ENCODE measurements around the gene ATP8B1. TPM values are rescaled to one million over a fixed set of nuclear protein-coding genes. Genes with fewer than 3 reads are reported as not detected.

The ATP8B1 gene
- total RNA-seq, 1 donor: 46.7 TPM

GRCh38 chr18:57668021-57668420, 135.1 kb downstream of the ATP8B1 start:
- no peak for DNase-seq (ENCODE audit: insufficient read length, low spot score, missing footprints)
- Histone ChIP-seq H3K4me1 (ENCODE audit: insufficient read depth, low read length) (peaks cover 19% of the 10 kb centered on the region), H3K79me2 (ENCODE audit: insufficient read depth, low read length) (peaks cover 58% of the 10 kb centered on the region), H3K4me3 (ENCODE audit: insufficient read depth, low read length) (no peak overlapping the region), H3K27ac (ENCODE audit: low read depth, low read length) (no peak overlapping the region), H4K20me1 (ENCODE audit: insufficient read depth, low read length) (no peaks in the 10 kb centered on the region), H3K27me3 (ENCODE audit: insufficient read depth, low read length) (no peaks in the 10 kb centered on the region), H3K36me3 (ENCODE audit: insufficient read depth, low read length) (peaks cover 78% of the 10 kb centered on the region), H3K4me2 (ENCODE audit: insufficient read depth, low read length) (no peak overlapping the region), H2AFZ (ENCODE audit: low read length) (no peak overlapping the region), H3K9me3 (ENCODE audit: low read depth, low read length) (no peaks in the 10 kb centered on the region)
- TF ChIP-seq CTCF (IDR thresholded peaks at IDR 0.05; ENCODE audit: extremely low read depth, low read depth, low read length): no peak

- Histone ChIP-seq H3K79me2 (ENCODE audit: insufficient read depth, low read length) (peaks cover 55% of the 10 kb centered on the region), H3K4me3 (ENCODE audit: insufficient read depth, low read length) (no peak overlapping the region), H3K4me1 (ENCODE audit: insufficient read depth, low read length) (peaks cover 19% of the 10 kb centered on the region), H3K27ac (ENCODE audit: low read depth, low read length) (peak overlapping the region; percentile 46), H3K9me3 (ENCODE audit: low read depth, low read length) (no peaks in the 10 kb centered on the region), H2AFZ (ENCODE audit: low read length) (no peak overlapping the region), H3K4me2 (ENCODE audit: insufficient read depth, low read length) (no peak overlapping the region), H3K27me3 (ENCODE audit: insufficient read depth, low read length) (no peaks in the 10 kb centered on the region), H3K36me3 (ENCODE audit: insufficient read depth, low read length) (peaks cover 82% of the 10 kb centered on the region), H4K20me1 (ENCODE audit: insufficient read depth, low read length) (no peaks in the 10 kb centered on the region)
- TF ChIP-seq CTCF (IDR thresholded peaks at IDR 0.05; ENCODE audit: extremely low read depth, low read depth, low read length): no peak
- DNase-seq (ENCODE audit: insufficient read length, low spot score, missing footprints): no peak
These were observed 136.2 kb downstream of the ATP8B1 start for GRCh38 chr18:57666818-57667497.

- no peaks in the 10 kb centered on the region for H4K20me1 ChIP-seq (ENCODE audit: insufficient read depth, low read length)
These were observed 138.4 kb downstream of the ATP8B1 start for GRCh38 chr18:57664568-57665165.

More at GRCh38 chr18:57664568-57665165, 138.4 kb downstream of the ATP8B1 start:
- Histone ChIP-seq H3K4me1 (ENCODE audit: insufficient read depth, low read length) (peaks cover 31% of the 10 kb centered on the region), H3K4me2 (ENCODE audit: insufficient read depth, low read length) (no peak overlapping the region), H3K27me3 (ENCODE audit: insufficient read depth, low read length) (no peaks in the 10 kb centered on the region), H3K79me2 (ENCODE audit: insufficient read depth, low read length) (peaks cover 49% of the 10 kb centered on the region), H3K9me3 (ENCODE audit: low read depth, low read length) (no peaks in the 10 kb centered on the region), H2AFZ (ENCODE audit: low read length) (no peak overlapping the region), H3K27ac (ENCODE audit: low read depth, low read length) (no peak overlapping the region), H3K4me3 (ENCODE audit: insufficient read depth, low read length) (no peak overlapping the region), H3K36me3 (ENCODE audit: insufficient read depth, low read length) (peaks cover 81% of the 10 kb centered on the region)
- no peak for DNase-seq (ENCODE audit: insufficient read length, low spot score, missing footprints)
- no peak for TF ChIP-seq CTCF (IDR thresholded peaks at IDR 0.05; ENCODE audit: extremely low read depth, low read depth, low read length)
